ENCODE data around the gene OLA1.

The OLA1 gene

DNA sequence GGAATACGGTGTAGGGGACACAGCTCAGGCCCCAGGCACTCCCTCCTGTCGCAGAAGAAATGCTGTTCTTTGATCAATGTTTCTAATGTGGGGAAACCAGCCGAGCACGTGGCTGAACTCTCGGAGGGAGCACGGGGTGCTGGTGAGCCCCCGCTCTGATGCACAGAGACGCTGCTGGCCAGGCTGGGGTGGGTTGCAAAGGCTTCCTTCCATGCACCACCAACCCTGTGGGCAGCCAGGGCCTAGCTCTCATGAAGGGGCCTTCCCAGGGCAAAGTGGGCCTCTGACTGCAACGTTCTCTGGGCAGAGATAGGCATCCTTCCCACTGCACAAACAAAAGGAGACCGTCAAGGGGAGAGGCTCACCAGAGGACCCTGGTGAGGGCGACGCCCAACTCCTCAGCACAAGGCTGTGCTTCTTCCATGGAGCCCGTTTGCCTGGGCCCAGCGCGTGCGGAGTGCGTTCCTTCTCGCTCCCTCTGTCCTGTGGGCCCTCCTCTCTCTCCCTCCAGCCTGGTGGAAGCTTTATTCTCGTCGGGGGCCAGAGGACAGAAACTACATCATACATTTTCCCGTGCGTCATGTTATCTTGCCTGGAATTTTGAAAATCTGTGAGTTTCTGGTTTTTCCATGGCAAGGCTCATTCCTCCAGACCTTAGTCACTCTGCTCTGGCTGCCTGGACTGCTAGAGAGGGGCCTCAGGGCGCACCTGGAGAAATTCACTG, 222.0 kb downstream of the OLA1 start:
- no peak for DNase-seq

DNA sequence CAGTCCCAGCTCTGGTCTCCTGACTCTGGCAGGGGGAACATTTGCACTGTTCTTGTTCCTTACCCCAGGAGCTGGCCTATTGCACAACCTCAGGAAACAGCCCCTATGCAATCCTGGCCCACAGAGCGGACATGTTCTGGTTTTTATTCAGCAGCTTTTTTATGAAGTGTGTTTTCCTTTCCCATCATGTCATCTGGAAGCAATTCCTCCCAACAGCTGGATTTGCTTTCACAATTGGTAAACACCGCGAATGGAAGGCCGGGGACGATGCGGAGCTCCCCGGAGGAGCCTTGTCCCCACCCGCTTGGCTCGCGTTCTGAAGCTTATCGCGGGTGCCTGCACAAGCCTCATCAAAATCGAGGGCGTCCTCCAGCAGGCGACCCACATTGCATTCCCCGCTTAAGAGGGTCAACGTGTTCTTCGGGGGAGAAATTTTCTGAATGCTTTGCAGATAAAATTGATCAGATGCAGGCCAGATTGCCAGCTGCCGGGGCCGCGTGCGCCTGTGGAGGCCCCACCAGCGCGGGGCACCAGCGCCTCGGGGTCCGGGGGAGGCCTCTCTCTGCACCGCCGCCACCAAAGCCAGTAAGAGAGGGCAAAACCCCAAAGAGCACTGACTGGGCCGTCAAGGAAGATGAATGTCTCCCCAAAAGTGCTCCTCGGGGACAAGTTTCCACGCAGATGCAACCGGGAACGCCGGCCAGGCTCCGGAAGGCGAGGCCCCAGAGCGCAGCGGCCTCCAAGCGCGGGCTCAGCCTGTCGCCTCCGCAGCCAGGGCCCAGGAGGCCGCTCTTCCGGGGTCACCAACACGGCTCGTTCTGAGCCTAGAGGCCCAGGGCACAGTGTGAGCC, 222.8 kb downstream of the OLA1 start:
- no peak for DNase-seq

GRCh38 chr2:174024524-174025270, 223.6 kb downstream of the OLA1 start:
- DNase-seq: no peak

GRCh38 chr2:174023591-174024523, 224.5 kb downstream of the OLA1 start:
- peak in 1 of 2 experiments; percentile 5 for DNase-seq
